GM21825 (cell line): ENCODE measurements around the gene GARIN1A.
"Not testable (repeated sequence)": the region's sequence is repeated elsewhere in the genome, so short reads cannot be mapped to it uniquely, and the experiment has no call there.

Experiments used
- ATAC-seq: cut with Tn5 transposase; IDR thresholded peaks from one replicate; pipeline ENCODE4 v1.9.1; 2021; ENCODE audit warnings: mild to moderate bottlenecking, moderate library complexity; ENCODE audit not compliant: unreplicated experiment

GARIN1A gene

DNA sequence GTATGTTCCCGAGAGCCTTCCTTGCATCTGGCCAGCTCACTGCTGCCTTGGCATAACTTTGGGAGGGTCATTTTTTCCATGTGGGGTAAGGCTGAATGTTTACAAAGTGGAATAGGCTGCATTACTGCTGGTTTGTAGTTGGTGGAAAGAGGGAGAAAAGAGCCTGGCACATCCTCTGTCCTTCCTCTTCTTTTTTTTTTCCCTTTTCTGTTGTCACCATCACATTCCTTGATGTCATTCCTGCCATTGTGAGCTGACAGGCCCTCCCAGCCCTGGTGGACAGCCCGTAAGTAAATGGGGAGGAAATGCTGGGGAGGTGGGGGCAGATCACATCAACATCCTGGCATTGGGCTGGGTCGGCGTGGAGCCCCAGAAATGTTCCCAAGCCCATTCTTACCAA, at the start of gene GARIN1A:
Gene GARIN1A (plus strand): TSS at position 301 of the 400 bp plus-strand sequence. CDS start 106 bp downstream, outside the sequence.
- ATAC-seq: no peak

DNA sequence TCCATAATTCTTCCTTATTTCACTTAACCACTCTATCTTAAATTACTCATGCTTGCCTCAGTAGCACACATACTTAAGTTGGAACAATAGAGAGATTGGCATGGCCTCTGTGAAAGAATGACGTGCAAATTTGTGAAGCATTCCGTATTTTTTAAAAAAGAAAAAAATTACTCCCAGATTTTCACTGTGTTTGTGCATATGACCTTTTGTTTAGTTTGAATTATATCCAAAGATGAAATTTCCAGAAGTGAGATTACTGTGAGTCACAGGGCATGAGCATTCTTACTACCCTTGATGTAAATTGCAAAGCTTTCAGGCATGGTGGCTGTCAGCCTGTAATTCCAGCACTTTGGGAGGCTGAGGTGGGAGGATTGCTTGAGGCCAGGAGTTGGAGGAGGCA, 45.0 kb upstream of the GARIN1A start:
- ATAC-seq: not testable (repeated sequence)

DNA sequence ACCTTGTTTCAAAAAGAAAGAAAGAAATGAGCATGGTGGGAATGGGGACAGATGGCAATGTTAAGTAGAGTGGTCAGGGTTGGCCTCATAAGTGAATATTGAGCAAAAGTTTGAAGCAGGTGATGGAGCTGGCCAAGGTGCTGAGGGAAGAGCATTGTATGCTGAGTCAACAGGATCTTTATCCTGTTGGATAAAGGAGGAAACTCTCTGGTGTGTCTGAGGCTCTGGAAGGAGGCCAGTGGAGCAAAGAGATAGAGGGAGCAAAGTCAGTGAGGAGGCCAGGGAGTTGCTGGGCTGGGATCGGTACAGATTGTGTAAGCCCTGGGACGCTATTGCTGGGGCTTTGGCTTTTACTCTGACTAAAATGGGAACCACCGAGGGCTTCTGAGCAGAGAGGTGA, 38.2 kb upstream of the GARIN1A start:
- ATAC-seq: not testable (repeated sequence)

DNA sequence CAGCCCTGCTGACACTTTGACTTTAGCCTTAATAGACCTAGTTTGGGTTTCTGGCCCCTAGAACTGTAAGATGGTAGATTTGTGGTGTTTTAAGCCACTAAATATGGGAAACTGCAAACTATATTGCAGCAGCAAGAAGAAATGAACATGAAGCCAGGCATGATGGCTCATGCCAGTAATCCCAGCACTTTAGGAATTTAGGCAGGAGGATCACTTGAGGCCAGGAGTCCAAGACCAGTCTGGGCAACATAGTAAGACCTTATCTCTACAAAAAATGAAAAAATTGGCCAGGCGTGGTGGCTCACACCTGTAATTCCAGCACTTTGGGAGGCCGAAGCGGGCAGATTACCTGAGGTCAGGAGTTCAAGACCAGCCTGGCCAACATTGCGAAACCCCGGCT, 26.9 kb upstream of the GARIN1A start:
- ATAC-seq: not testable (repeated sequence)

DNA sequence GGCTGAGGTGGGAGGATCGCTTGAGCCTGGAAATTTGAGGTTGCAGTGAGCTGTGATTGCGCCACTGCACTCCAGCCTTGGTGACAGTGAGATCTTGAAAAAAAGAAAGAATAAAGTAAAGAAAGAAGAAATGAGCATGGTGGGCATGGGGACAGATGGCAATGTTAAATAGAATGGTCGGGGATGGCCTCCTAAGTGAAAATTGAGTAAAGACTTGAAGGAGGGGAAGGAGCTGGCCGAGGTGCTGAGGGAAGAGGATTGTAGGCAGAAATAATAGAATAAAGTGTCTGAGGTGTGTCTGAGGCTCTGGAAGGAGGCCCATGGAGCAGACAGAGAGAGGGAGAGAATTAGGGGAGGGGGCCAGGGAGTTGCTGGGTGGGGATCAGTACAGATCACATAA, 26.2 kb upstream of the GARIN1A start:
- ATAC-seq: not testable (repeated sequence)

DNA sequence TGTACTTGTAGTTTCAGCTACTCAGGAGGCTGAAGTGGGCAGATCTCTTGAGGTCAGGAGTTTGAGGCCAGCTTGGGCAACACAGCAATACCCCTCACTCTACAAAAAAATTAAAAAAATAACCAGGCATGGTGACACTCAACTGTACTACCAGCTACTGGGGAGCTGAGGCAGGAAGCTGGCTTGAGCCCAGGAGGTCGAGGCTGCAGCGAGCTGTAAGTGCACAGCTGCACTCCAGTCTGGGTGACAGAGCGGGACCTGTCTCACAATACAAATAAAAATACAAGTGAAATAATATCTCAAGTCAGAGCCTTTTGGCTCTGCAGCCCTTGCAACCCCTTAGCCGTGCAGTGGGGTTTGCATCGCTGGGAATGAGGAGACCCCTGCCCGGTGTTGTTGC, 25.2 kb upstream of the GARIN1A start:
- ATAC-seq: not testable (repeated sequence)

DNA sequence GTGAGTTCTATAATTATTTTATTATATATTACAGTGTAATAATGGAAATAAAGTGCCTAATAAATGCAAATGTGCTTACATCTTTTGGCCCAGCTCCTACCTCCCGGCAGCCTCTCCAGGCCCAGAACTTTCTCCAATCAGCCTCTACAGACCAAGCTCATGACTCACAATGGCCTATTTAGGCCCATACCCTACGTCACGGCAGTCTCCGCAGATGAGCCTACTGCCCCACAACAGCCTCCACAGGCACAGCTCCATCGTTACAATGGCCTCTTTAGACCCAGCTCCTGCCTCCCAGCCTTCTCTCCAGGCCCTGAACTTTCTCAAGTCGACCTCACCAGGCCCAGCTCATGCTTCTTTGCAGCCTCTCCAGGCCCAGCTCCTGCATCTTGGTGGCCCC, 21.0 kb upstream of the GARIN1A start:
- ATAC-seq: not testable (repeated sequence)

DNA sequence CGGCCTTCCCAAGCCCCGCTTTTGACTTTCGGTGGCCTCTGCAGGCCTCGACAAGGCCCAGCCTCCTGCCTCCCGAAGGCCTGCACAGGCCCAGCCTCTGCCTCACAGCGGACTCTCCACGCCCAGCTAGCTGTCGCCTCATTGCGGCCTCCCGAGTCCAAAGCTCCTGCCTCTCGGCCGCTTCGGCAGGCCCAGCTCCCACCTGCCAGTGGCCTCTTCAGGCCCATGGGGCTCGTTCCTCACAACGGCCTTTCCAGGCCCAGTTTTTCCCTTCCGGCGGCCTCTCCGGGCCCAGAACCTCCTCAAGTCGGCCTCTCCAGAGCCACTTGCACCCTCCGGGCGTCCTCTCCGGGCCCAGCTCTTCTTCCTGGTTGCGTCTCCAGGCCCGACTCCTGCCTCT, 19.5 kb upstream of the GARIN1A start:
- ATAC-seq: not testable (repeated sequence)

DNA sequence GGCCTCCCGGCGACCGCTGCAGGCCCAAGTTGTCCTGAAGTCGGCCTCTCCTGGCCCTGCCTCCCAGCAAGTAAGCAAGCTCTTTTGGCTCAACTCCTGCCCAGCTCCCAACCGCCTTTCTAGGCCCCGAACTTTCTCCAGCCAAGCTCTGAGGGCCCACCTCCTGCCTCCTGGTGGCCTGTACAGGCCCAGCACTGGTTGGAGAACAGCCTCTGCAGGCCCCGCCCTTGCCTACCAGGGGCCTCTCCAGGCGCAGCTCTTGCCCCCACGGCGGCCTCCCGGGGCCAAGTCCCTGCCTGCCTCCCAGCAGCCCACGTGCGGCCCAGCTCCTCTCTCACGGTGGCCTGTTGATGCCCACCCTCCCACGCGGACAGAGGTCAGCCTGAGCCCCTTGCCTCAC, 18.9 kb upstream of the GARIN1A start:
- not testable (repeated sequence) for ATAC-seq

DNA sequence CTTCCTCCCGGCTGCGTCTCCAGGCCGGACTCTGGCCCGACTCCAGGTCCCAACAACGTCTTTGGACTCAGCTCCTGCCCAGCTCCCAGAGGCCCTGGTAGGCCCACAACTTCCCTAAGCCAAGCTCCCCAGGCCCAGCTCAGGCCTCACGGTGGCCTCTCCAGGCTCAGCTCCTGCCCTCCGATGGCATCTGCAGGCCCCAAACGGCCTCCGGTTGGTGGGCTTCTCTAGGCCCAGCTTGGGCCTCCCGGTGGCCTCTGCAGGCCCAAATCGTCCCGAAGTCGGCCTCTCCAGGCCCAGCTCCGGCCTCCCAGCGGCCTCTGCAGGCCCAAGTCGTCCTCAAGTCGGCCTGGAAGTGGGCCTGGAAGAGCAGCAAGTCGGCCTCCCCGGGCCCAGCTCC, 18.0 kb upstream of the GARIN1A start:
- ATAC-seq: not testable (repeated sequence)

DNA sequence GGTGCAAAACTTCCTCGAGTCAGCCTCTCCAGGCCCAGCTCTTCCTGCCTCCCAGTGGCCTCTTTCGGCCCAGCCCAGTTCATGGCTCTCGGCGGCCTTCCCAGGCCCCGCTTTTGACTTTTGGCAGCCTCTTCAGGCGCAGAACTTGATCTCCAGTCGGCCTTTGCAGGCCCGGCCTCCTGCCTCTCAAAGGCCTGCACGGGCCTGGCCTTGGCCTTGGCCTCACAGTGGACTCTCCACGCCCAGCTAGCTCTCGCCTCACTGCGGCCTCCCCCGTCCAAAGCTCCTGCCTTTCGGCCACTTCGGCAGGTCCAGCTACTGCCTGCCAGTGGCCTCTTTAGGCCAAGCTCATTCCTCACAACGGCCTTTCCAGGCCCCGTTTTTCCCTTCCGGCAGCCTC, 17.6 kb upstream of the GARIN1A start:
- ATAC-seq: not testable (repeated sequence)

DNA sequence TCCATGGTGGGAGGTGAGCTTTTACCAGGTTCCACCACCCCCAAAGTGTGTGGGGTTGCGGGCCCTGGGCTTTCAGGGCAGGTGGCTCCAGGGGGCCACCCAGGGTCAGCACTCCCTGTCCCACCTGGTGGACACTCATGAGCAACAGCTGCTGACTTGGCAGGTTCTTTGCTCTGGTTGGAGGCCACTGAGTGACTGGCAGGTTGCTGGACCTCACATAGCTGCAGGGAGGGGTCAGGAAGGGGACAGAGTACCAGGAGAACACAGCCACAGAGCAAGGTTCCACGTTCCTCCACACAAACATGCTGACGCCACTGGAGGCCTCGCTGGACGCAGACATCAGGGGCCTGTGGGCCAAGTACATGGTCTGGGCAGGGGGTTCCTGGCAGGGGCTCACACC, 13.7 kb upstream of the GARIN1A start:
- ATAC-seq: not testable (repeated sequence)

DNA sequence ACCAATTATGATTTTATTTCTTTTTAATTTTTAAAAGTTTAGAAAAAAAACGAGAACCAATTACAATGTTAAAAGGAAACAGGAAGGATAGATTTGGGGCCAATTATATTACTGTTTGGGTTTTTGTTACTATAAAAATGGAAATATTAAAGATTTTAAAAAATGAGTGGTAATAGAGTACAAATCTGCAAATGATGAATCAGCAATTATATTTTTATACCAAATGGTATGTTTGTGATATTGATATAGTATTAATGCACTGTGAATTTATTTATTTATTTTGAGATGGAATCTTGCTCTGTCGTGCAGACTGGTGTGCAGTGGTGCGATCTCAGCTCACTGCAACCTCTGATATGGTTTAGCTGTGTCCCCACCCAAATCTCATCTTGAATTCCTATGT, 11.5 kb upstream of the GARIN1A start:
- ATAC-seq: no peak

DNA sequence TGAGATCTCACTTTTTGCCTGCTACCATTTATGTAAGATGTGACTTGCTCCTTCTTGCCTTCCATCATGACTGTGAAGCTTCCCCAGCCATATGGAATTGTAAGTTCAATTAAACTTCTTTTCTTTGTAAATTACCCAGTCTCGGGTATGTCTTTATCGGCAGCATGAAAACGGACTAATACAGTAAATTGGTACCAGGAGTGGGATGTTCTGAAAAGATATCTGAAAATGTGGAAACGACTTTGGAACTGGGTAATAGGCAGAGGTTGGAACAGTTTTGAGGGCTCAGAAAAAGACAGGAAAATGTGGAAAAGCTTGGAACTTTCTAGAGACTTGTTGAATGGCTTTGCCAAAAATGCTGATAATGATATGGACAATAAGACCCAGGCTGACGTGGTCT, 10.6 kb upstream of the GARIN1A start:
- ATAC-seq: no peak

DNA sequence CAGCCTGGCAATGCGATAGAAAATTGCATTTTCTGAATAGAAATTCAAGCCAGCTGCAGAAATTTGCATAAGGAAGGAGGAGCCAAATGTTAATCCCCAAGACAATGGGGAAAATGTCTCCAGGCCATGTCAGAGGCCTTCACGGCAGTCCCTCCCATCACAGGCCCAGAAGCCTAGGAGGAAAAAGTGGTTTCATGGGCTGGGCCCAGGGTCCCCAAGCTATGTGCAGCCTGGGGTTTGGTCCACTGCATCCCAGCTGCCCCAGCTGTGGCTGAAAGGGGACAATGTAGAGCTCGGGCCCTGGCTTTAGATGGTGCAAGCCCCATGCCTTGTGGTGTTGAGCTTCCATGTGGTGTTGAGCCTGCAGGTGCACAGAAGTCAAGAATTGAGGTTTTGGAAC, 10.0 kb upstream of the GARIN1A start:
- no peak for ATAC-seq

DNA sequence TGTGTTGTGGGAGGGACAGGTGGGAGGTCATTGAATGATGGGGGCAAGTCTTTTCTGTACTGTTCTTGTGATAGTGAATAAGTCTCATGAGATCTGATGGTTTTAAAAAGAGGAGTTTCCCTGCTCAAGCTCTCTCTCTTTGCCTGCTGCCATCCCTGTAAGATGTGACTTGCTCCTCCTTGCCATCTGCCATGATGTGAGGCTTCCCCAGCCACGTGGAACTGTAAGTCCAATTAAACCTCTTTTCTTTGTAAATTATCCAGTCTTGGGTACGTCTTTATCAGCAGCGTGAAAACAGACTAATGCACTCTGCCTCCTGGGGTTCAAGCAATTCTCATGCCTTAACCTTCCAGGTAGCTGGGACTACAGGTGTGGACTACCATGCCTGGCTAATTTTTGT, 8.9 kb upstream of the GARIN1A start:
- ATAC-seq: not testable (repeated sequence)

DNA sequence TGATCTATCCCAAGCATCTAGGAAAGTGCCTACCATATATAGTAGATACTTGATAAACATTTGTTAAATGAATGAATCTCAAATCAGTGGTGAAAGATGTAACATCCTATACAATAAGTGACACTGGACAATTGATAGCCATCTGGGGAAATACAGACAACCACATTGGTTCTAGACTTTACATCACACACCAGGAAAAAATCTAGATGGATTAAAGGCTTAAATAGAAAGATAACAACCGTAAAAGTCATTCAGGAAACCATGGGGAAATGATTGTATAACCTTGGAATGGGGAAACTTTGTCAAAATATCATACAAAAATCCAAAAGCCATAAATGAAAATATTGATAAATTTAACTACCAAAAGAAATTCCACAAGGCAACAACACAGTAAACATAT, 7.0 kb upstream of the GARIN1A start:
- ATAC-seq: no peak

DNA sequence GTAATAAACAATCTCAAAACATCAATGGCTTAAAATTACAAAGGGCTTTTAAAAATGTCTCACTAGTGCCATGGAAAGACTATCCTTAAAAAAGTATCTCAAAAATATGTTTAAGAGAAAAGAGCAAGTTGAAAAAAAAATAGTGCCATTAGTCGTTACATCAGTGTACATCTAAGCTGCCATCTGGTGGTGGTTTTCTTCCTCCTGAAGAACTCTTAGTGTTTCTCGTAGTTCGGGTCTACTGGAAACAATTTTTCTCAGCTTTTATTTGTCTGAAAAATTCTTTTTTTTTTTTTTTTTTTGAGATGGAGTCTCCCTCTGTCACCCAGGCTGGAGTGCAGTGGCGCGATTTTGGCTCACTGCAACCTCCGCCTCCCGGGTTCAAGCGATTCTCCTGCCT, 5.9 kb upstream of the GARIN1A start:
- ATAC-seq: no peak

DNA sequence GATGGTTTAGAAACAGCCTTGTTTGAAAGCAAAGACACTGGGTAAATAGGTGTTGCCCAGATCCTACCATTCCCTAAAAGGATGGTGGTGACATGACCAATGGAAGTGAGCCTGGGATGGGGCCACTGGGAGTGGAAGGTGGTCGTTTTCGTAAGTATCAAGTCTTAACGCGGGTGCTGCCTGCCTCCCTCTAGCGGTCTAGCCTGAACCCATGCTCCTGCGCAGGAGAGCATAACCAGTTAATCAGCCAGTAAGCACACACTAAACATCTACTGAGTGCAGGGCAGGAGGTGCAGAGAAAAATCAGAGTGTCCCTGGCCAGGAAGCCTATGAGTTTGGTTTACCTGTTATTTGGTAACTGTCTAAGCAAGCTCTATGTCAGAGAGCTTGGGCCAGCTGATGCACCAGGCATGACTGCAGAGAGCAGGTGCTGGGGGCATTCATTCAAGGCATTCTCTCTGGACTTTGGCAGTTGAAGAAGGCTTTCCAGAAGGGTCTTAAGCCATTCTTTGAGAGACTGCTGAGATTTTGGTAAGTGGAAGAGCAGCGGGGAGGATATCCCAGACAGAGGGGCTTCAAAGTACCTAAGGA, 930 bp downstream of the GARIN1A start:
- ATAC-seq: no peak

DNA sequence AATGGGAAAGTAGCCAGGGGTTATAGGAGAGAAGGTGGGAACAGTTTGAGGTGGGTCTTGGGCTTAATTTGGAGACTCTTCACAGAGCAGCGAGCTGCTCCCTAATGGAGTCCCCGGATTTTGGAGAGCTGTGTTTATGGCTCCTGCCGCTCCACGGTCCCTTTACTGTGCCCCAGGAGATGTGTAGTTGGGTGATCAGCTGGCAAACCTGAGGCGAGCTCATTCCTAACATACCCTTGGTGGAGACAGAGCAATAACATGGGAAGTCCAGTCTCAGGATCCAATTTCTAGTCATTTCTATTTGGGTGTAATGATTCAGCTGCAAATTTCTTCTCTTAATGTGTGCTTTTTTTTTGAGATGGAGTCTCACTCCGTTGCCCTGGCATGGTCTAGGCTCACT, 1.5 kb downstream of the GARIN1A start:
- no peak for ATAC-seq

DNA sequence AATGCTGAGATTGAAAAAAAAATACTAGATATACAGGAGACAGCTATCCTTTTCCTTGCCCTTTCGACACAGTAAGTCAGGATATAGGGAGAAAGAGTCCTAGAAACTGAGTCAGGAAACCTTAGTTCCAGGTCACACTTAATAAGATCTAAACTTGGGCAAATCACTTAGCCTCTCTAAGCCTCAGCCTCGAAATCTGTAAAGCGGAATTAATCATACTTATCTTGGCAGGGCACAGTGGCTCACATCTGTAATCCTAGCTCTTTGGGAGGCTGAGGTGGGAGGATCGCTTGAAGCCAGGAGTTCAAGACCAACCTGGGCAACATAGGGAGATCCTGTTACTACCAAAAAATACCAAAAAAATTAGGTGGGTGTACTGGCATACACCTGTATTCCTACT, 4.6 kb downstream of the GARIN1A start:
- ATAC-seq: no peak

DNA sequence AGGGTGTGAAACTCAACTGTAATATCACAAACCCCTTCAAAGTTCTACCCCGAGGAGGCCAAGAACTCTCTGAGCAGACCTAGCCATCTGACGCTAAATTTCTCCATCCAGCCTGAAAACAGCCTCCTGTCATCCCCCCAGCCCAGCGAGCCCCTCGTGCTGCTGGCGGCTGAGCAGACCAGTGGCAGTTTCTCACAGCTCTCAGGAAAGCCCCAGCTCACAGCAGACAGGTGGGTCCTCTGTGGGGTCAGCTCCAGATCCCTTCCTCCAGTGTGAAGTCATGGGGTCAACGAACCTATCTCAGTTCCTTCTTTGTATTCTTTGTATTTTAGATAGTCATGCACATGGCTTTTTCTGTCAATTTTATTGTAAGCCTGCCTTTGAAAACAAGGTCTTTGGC, 7.8 kb downstream of the GARIN1A start:
- ATAC-seq: no peak

DNA sequence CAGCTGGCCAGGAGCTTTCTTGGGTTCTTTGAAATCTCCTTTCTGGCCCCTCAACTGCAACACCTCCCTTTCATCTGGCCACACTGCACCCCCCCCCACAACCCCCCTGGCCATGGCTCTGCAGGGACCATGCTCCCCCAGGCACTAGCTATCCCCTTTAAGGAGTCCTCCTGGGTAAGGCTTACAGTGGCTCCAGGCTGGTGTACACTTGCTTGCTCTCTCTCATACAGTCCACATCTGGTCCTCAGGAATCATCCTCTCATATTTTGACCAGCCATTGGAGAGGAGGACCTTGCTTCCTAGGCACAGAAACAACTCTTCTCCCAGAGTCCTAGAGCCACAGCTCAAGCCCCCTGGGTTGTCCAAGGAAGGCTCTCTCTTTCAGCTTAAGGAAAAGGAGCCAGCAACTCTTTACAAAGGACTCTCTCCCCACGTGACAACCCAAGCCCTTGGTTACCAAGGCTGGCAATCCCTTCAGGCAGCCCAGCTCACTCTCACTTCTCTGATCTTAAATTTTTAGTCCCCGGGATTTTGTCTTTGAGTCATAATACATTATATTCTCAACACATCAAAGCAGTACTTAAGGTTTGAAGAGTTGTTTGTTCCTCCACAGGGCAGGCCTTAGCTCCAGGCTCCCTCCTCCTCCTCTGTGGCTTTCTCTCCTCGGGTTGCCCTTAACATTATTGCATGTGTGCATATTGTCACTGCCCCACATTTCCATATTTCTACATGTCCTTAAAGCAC, 9.9 kb downstream of the GARIN1A start:
- ATAC-seq: no peak
